ENCODE results near the gene GPS1. TPM values are rescaled to one million over a fixed set of nuclear protein-coding genes. Genes with fewer than 3 reads are reported as not detected.

Gene GPS1
- total and polyA plus RNA-seq, 10 of the 15 experiments (the other 5 are each of a cell fraction or from before 2014, with no cell fraction given): 2.2 to 146 (median 77.7) TPM

DNA sequence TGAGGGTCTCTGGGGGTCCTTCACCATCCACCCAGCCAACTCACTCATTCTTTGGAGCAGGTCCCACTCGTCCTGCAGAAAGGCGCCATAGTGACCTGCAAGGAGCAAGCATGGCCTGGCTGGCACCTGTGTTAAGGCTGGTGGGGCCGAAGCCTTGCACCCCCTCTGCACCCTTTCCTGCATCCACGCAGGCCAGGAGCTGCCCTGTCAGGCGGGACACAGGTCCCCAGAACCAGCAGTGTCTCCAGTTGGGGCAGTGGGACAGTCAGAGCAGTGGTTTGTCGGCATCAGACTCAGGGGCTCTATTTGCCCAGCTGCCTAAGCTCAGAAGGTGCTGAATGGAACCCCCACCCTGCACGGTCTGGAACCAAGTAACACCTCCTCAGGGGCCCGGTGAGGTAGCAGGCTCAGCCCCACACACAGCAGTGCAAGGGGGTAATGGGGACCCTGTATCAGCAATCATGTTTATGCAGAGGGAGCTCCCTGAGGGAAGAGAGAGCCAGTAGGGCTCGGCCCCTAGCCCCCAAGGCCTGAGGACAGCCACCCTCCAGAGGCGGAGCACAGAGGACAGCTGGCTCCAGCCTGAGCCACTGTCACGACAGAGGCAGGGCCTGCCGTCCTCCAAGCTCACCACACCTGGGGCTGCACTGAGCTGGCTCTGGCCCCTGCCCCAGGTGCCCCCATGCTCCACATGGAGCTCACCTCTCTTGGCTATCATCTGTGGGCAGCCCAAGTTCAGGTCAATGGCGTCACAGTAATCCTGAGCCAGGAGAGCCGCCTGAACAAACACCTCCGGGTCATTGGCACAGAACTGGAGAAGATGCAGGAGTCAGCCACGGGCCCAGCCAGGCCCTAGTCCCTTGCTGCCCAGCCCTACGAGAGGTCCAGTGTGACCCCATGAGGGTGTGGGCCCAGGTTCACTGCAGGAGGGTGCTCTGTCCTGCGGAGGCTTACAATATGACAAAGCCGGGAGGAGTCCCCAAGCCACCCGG lies 12.0 kb downstream of the GPS1 start:
- BruUV-seq (replicated peaks): no TSS peak
- peak overlapping the region; percentile 90; the same call in 1 of the 2 replicates for H3K4me3 ChIP-seq
- ATAC-seq: no peak

More for the DNA sequence above, 12.0 kb downstream of the GPS1 start:
- ChIA-PET SMC1A (ENCODE audit: uncharacterized antibody, unreplicated experiment) (interaction anchor here (0.8 kb wide), 1 partner anchor 26 kb away, joined by 3 read pairs; the partner anchor contains the start of gene DCXR), RAD21 (ENCODE audit: unreplicated experiment) (no interaction called here), POLR2A (no interaction called here), CTCF (interaction anchor here (1.0 kb wide), 1 partner anchor 102 kb away, joined by 3 read pairs; no protein-coding TSS in a partner anchor)
- TF ChIP-seq, protein P1, sequence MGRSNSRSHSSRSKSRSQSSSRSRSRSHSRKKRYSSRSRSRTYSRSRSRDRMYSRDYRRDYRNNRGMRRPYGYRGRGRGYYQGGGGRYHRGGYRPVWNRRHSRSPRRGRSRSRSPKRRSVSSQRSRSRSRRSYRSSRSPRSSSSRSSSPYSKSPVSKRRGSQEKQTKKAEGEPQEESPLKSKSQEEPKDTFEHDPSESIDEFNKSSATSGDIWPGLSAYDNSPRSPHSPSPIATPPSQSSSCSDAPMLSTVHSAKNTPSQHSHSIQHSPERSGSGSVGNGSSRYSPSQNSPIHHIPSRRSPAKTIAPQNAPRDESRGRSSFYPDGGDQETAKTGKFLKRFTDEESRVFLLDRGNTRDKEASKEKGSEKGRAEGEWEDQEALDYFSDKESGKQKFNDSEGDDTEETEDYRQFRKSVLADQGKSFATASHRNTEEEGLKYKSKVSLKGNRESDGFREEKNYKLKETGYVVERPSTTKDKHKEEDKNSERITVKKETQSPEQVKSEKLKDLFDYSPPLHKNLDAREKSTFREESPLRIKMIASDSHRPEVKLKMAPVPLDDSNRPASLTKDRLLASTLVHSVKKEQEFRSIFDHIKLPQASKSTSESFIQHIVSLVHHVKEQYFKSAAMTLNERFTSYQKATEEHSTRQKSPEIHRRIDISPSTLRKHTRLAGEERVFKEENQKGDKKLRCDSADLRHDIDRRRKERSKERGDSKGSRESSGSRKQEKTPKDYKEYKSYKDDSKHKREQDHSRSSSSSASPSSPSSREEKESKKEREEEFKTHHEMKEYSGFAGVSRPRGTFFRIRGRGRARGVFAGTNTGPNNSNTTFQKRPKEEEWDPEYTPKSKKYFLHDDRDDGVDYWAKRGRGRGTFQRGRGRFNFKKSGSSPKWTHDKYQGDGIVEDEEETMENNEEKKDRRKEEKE (IDR thresholded peaks at IDR 0.05): no peak
- TF ChIP-seq MEF2B (IDR thresholded peaks at IDR 0.05; ENCODE audit: partially characterized antibody, poor library complexity, severe bottlenecking) (no peak), SREBF1 (IDR thresholded peaks at IDR 0.05; ENCODE audit: low read length) (no peak)
- no peaks in the 10 kb centered on the region for H3K9me3 ChIP-seq (replicated peaks; ENCODE audit: control insufficient read depth, insufficient read depth, low read length)
- no peak overlapping the region for H3K9ac ChIP-seq (ENCODE audit: control insufficient read depth, insufficient read depth, low read length)
- peaks cover 3 to 19% of the 10 kb centered on the region in 2 experiments; a peak in 3 of 4 replicates for H3K36me3 ChIP-seq (ENCODE audit: control insufficient read depth in 2 of 2, insufficient read depth in 2 of 2, low read length in 1 of 2)
- no peak overlapping the region for H2AFZ ChIP-seq (ENCODE audit: control insufficient read depth, low read depth, low read length)
- DNase-seq (ENCODE audit: low read depth, low spot score): no peak
- H3K4me2 ChIP-seq (ENCODE audit: control insufficient read depth, insufficient read depth): peak overlapping the region; percentile 82; the same call in 1 of the 2 replicates
- 75% methylated on average over 20 of the region's 20 CpGs for WGBS (ENCODE audit: insufficient coverage, insufficient replicate concordance, low lambda C conversion rate, missing lambda C conversion rate)
- in situ Hi-C loops (cut with MboI): no loop called here
- intact Hi-C loops (cut with micrococcal nuclease; ENCODE audit: unreplicated experiment): no loop called here
- no peaks in the 10 kb centered on the region for H4K20me1 ChIP-seq (ENCODE audit: control insufficient read depth, insufficient read depth)
- H3K79me2 ChIP-seq (ENCODE audit: control insufficient read depth, insufficient read depth, low read length): peaks cover 20% of the 10 kb centered on the region
- peaks cover 8% of the 10 kb centered on the region for H3K4me1 ChIP-seq (ENCODE audit: control insufficient read depth, insufficient read depth, low read length)
- H3K27ac ChIP-seq (ENCODE audit: control insufficient read depth, insufficient read depth): no peak overlapping the region
- no peak for FAIRE-seq
- H3K27me3 ChIP-seq (replicated peaks in 1 of 2; ENCODE audit: control insufficient read depth in 2 of 2, insufficient read depth in 2 of 2, low read length in 1 of 2): no peaks in the 10 kb centered on the region
